Prostate gland (tissue), 2 donors: ENCODE results near the gene MIGA1. TPM values are rescaled to one million over a fixed set of nuclear protein-coding genes. Genes with fewer than 3 reads are reported as not detected.

Experiments
- DNase-seq: peaks from one replicate; pipeline ENCODE4 v3.0.0-alpha.2; 2019; ENCODE audit warnings: low spot score
- H3K27ac ChIP-seq, 2 donors: fragments of 200-600 bp; sonication (generic); 2 replicates each; pipeline ENCODE4 v1.5.1; 2017 to 2019
- H3K27me3 ChIP-seq: fragments of 200-600 bp; sonication (generic); replicated peaks from 2 replicates; pipeline ENCODE4 v1.5.1; 2019; ENCODE audit not compliant: insufficient read depth
- H3K36me3 ChIP-seq, 2 donors: fragments of 200-600 bp; sonication (generic); 1 replicate in 1 of 2; 2 replicates in 1 of 2; pipeline versions ENCODE4 v1.5.1 to v1.8.1; 2017 to 2019
- H3K4me1 ChIP-seq: fragments of 200-600 bp; sonication (generic); replicated peaks from 2 replicates; pipeline ENCODE4 v1.5.1; 2019
- H3K4me3 ChIP-seq, 2 donors: fragments of 200-600 bp; sonication (generic); 2 replicates each; pipeline ENCODE4 v1.5.1; 2017 to 2019
- H3K9me3 ChIP-seq: fragments of 200-600 bp; sonication (generic); 2 replicates; pipeline ENCODE4 v1.5.1; 2017
- POLR2A ChIP-seq: fragments of 450-650 bp; IDR thresholded peaks from one replicate; pipeline ENCODE4 v1.6.1; 2016; ENCODE audit warnings: antibody characterized with exemption, mild to moderate bottlenecking
- POLR2AphosphoS5 ChIP-seq: sonication (generic); formaldehyde crosslinking; IDR thresholded peaks from one replicate; pipeline ENCODE4 v1.6.1; 2017; ENCODE audit warnings: antibody characterized with exemption
- WGBS: methylation state at CpG from one replicate; pipeline ENCODE4 v1.1.5; 2018; 5-methylcytosine and 5-hydroxymethylcytosine counted together
- intact Hi-C: fragments of 100-400 bp; cut with DNase I; formaldehyde crosslinking; loops from one replicate; pipeline ENCODE4 v1.14.2; 2022
- total RNA-seq, 2 donors: library from RNA; depleted of rRNA; stranded (reverse); fragments of >200 nt; gene quantifications; one replicate each; pipeline ENCODE4 v1.1.0, GENCODE V29; 2016
- TF ChIP-seq, protein P1 (sequence below), 4 experiments: fragments of 200-600 bp in 2 of 4; fragments of 450-650 bp in 2 of 4; sonication (generic) in 2 of 4; IDR thresholded peaks; 1 replicate in 3 of 4; 2 replicates in 1 of 4; pipeline ENCODE4 v1.5.1; 2016 to 2019; ENCODE audit warnings: antibody characterized with exemption in 4 of 4, mild to moderate bottlenecking in 2 of 4, moderate library complexity in 2 of 4

The MIGA1 gene
- total RNA-seq, 2 donors from 2014 or later = 16.2 to 19.3 TPM

DNA sequence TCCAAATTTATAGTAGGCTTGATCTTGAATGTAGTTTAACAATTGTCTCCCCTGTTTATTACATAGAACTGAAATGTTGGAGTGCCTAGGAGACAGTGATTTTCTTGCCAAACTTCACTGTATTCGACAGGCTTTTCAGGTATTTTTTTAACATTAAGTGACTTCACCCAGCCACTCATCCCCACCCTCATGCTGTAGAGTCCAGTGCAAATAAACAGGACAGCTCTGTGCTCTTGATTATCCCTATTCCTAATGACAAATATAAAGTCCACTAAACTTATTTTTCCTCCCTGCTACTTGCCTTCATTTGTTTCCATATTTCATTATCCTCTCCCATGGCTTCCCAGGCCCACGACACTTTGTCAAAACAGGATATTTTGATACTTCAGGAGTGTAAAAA is 79.8 kb downstream of the MIGA1 start:
- Histone ChIP-seq H3K4me3 (no peak overlapping the region), H3K27me3 (no peaks in the 10 kb centered on the region), H3K27ac (no peak overlapping the region), H3K36me3 (no peaks in the 10 kb centered on the region), H3K9me3 (no peaks in the 10 kb centered on the region), H3K4me1 (no peaks in the 10 kb centered on the region)
- intact Hi-C loops = no loop called here
- 69% methylated on average over 2 of the region's 2 CpGs for WGBS
- no peak for TF ChIP-seq POLR2AphosphoS5
- TF ChIP-seq POLR2A = no peak
- TF ChIP-seq, protein P1, sequence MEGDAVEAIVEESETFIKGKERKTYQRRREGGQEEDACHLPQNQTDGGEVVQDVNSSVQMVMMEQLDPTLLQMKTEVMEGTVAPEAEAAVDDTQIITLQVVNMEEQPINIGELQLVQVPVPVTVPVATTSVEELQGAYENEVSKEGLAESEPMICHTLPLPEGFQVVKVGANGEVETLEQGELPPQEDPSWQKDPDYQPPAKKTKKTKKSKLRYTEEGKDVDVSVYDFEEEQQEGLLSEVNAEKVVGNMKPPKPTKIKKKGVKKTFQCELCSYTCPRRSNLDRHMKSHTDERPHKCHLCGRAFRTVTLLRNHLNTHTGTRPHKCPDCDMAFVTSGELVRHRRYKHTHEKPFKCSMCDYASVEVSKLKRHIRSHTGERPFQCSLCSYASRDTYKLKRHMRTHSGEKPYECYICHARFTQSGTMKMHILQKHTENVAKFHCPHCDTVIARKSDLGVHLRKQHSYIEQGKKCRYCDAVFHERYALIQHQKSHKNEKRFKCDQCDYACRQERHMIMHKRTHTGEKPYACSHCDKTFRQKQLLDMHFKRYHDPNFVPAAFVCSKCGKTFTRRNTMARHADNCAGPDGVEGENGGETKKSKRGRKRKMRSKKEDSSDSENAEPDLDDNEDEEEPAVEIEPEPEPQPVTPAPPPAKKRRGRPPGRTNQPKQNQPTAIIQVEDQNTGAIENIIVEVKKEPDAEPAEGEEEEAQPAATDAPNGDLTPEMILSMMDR (IDR thresholded peaks at IDR 0.05) = no peak
- no peak for DNase-seq

DNA sequence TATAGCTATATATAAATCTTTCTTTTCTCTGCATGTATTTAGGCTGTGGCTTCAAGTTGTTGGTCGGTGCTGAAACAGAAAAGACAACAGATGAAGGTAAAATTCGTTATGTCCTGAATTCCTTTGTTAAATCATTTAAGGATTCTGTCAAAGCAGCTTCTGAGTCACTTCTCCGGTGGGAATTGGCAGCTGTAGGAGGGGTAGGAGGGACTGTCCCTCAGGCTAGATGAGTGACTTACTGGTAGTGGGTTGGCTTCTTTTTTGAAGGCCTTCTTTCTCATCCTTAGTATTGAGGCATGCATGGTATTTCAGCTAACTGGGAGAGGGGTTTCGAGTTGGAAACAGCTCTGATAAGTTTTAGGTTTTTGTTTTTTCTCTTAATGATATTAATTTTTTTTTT is 86.8 kb downstream of the MIGA1 start:
- Histone ChIP-seq H3K27me3 (no peaks in the 10 kb centered on the region), H3K4me1 (no peaks in the 10 kb centered on the region), H3K27ac (no peak overlapping the region), H3K9me3 (no peaks in the 10 kb centered on the region), H3K4me3 (no peak overlapping the region), H3K36me3 (no peaks in the 10 kb centered on the region)
- 80% methylated on average over 4 of the region's 4 CpGs for WGBS
- intact Hi-C loops = no loop called here
- DNase-seq = no peak
- TF ChIP-seq, protein P1 (IDR thresholded peaks at IDR 0.05) = no peak
- TF ChIP-seq POLR2A = no peak
- TF ChIP-seq POLR2AphosphoS5 = no peak

DNA sequence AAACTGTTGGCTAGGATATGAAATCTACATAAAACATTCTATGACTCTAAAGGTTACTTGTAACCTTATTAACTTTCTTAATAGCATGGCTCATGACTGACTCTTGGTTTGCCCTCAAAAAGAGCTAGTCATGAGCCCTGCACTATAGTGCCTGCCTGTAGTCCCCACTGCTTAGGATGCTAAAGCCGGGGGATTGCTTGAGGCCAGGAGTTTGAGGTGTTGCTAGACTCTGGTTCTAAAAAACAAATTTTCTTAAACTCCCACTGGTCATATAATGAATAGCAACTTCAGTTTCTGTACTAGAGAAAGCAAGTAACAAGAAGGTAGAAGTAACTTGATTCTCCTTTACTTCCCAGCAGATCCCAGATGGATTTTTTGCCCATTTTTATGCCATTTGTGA is 93.2 kb downstream of the MIGA1 start:
- intact Hi-C loops = no loop called here
- WGBS = 95% methylated on average over 1 of the region's 1 CpG
- no peaks in the 10 kb centered on the region for H3K9me3 ChIP-seq
- H3K27ac ChIP-seq = no peak overlapping the region
- DNase-seq = no peak
- no peak overlapping the region for H3K4me3 ChIP-seq
- no peaks in the 10 kb centered on the region for H3K27me3 ChIP-seq
- H3K36me3 ChIP-seq = no peaks in the 10 kb centered on the region
- no peak for TF ChIP-seq POLR2AphosphoS5
- TF ChIP-seq, protein P1 (IDR thresholded peaks at IDR 0.05) = no peak
- no peak for TF ChIP-seq POLR2A
- no peaks in the 10 kb centered on the region for H3K4me1 ChIP-seq

DNA sequence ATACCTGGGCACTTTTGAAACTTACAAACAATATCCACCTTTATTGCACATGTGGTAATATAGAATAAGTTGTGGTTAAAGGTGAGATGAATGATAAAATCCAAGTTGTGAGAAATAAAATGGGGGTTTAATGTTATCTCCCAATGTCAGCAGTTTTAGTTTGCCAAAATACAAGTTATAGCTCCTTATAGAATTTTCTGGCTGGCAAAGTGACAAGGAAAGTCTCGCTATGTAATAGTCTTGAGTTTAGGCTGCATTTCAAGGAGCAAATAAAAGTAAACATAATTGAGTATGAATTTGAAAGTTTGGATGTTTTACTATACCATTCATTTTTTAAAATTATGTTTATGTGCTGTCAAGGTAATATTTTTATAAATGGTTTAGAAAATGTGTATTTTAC is 94.0 kb downstream of the MIGA1 start:
- no peaks in the 10 kb centered on the region for H3K27me3 ChIP-seq
- 94% methylated on average over 1 of the region's 1 CpG for WGBS

DNA sequence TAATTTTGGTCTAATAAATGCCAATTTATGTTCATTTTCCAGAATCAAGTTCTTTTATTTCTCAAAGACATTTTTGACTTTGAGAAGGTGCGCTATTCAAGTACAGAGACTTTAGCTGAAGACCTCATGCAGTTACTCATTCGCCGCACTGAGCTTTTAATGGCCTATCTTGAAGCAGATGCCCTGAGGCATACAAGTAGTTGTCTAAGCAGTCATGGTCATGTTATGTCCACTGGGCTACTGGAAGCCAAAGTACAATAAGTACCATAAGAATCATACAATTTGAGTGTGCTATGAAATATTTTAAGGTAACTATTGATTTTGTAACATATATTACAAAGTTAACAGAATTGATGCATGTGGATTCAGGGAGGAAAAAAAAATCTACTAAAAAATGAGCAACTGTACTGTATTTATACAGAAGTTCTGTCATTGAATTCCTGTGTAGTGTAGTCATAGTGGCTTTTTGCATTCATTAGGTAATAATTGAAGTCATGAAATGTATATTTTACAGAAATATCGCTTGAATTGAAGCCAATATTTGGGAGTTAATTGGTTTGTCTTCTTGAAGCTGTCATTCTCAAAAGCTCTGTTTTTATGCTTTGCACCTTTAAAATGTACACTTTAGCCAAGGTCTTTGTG is 95.5 kb downstream of the MIGA1 start:
- no peaks in the 10 kb centered on the region for H3K36me3 ChIP-seq
- no peak overlapping the region for H3K27ac ChIP-seq
- no peaks in the 10 kb centered on the region for H3K27me3 ChIP-seq
- intact Hi-C loops = no loop called here
- TF ChIP-seq, protein P1 (IDR thresholded peaks at IDR 0.05) = no peak
- TF ChIP-seq POLR2A (no peak), POLR2AphosphoS5 (no peak)
- no peaks in the 10 kb centered on the region for H3K4me1 ChIP-seq
- no peak for DNase-seq
- H3K9me3 ChIP-seq = no peaks in the 10 kb centered on the region
- WGBS = 94% methylated on average over 4 of the region's 4 CpGs
- no peak overlapping the region for H3K4me3 ChIP-seq

More for the DNA sequence above, 94.0 kb downstream of the MIGA1 start:
- Histone ChIP-seq H3K27ac (no peak overlapping the region), H3K9me3 (no peaks in the 10 kb centered on the region), H3K4me3 (no peak overlapping the region), H3K4me1 (no peaks in the 10 kb centered on the region), H3K36me3 (no peaks in the 10 kb centered on the region)
- intact Hi-C loops = no loop called here
- no peak for DNase-seq
- TF ChIP-seq, protein P1 (IDR thresholded peaks at IDR 0.05) = no peak
- TF ChIP-seq POLR2A (no peak), POLR2AphosphoS5 (no peak)
